ENCODE data around the gene SKIDA1. TPM values are rescaled to one million over a fixed set of nuclear protein-coding genes. Genes with fewer than 3 reads are reported as not detected.

The SKIDA1 gene
- total and polyA plus RNA-seq, 4 donors = 0.15 to 1.4 (median 0.99) TPM

GRCh38 chr10:21531164-21531563 is 5.7 kb upstream of the SKIDA1 start:
- no peaks in the 10 kb centered on the region for H3K27me3 ChIP-seq (ENCODE audit: control insufficient read depth in 1 of 2, insufficient read depth in 2 of 2, low read length in 1 of 2)
- WGBS, 2 donors = 85 to 90% methylated on average over 1 of the region's 1 CpG
- H3K9me3 ChIP-seq (ENCODE audit: control insufficient read depth, low read length) = no peaks in the 10 kb centered on the region
- intact Hi-C loops (cut with DNase I) = no loop called here
- no peak overlapping the region for H3K4me3 ChIP-seq (ENCODE audit: low read length in 2 of 2)
- DNase-seq (no peak), ATAC-seq (ENCODE audit: low FRiP score) (no peak)
- H3K36me3 ChIP-seq (ENCODE audit: control insufficient read depth in 1 of 2, insufficient read depth in 2 of 2, low read length in 1 of 2) = no peaks in the 10 kb centered on the region
- no peaks in the 10 kb centered on the region for H3K4me1 ChIP-seq (ENCODE audit: control insufficient read depth in 1 of 2, insufficient read depth in 2 of 2, low read length in 2 of 2)
- no peak overlapping the region for H3K27ac ChIP-seq (ENCODE audit: low read depth in 1 of 2, low read length in 2 of 2)

- no peaks in the 10 kb centered on the region for H3K4me1 ChIP-seq (ENCODE audit: control insufficient read depth in 1 of 2, insufficient read depth in 2 of 2, low read length in 2 of 2)
- no peaks in the 10 kb centered on the region for H3K9me3 ChIP-seq (ENCODE audit: control insufficient read depth, low read length)
- H3K4me3 ChIP-seq (ENCODE audit: low read length in 2 of 2) = no peak overlapping the region
- ATAC-seq (ENCODE audit: low FRiP score) (no peak), DNase-seq (no peak)
- no peaks in the 10 kb centered on the region for H3K27me3 ChIP-seq (ENCODE audit: control insufficient read depth in 1 of 2, insufficient read depth in 2 of 2, low read length in 1 of 2)
- intact Hi-C loops (cut with DNase I) = no loop called here
- WGBS, 2 donors = 0 to 1% methylated on average over 1 of the region's 1 CpG
- H3K36me3 ChIP-seq (ENCODE audit: control insufficient read depth in 1 of 2, insufficient read depth in 2 of 2, low read length in 1 of 2) = no peaks in the 10 kb centered on the region
- H3K27ac ChIP-seq (ENCODE audit: low read depth in 1 of 2, low read length in 2 of 2) = no peak overlapping the region
Observed at GRCh38 chr10:21530641-21531040, 5.2 kb upstream of the SKIDA1 start.

GRCh38 chr10:21530168-21530567 is 4.7 kb upstream of the SKIDA1 start:
- 95 to 96% methylated on average over 1 of the region's 1 CpG for WGBS, 2 donors
- H3K27ac ChIP-seq (ENCODE audit: low read depth in 1 of 2, low read length in 2 of 2) = no peak overlapping the region
- intact Hi-C loops (cut with DNase I) = no loop called here

GRCh38 chr10:21529032-21529910 is 3.8 kb upstream of the SKIDA1 start:
- H3K36me3 ChIP-seq (ENCODE audit: control insufficient read depth in 1 of 2, insufficient read depth in 2 of 2, low read length in 1 of 2) = no peaks in the 10 kb centered on the region
- H3K9me3 ChIP-seq (ENCODE audit: control insufficient read depth, low read length) = no peaks in the 10 kb centered on the region
- no peak overlapping the region for H3K4me3 ChIP-seq (ENCODE audit: low read length in 2 of 2)
- H3K27me3 ChIP-seq (ENCODE audit: control insufficient read depth in 1 of 2, insufficient read depth in 2 of 2, low read length in 1 of 2) = no peaks in the 10 kb centered on the region
- DNase-seq = no peak
- H3K27ac ChIP-seq (ENCODE audit: low read depth in 1 of 2, low read length in 2 of 2) = no peak overlapping the region
- no peaks in the 10 kb centered on the region for H3K4me1 ChIP-seq (ENCODE audit: control insufficient read depth in 1 of 2, insufficient read depth in 2 of 2, low read length in 2 of 2)
- no peak for ATAC-seq (ENCODE audit: low FRiP score)
- 93 to 96% methylated on average over 9 of the region's 9 CpGs for WGBS, 2 donors
- intact Hi-C loops (cut with DNase I) = loop anchor here (10.0 kb wide), 2 partner anchors 796 to 1964 kb away; partner anchors contain the start of gene BMI1 (in 1 of the 2)

More at GRCh38 chr10:21530168-21530567, 4.7 kb upstream of the SKIDA1 start:
- Histone ChIP-seq H3K9me3 (ENCODE audit: control insufficient read depth, low read length) (no peaks in the 10 kb centered on the region), H3K36me3 (ENCODE audit: control insufficient read depth in 1 of 2, insufficient read depth in 2 of 2, low read length in 1 of 2) (no peaks in the 10 kb centered on the region), H3K27me3 (ENCODE audit: control insufficient read depth in 1 of 2, insufficient read depth in 2 of 2, low read length in 1 of 2) (no peaks in the 10 kb centered on the region), H3K4me3 (ENCODE audit: low read length in 2 of 2) (no peak overlapping the region), H3K4me1 (ENCODE audit: control insufficient read depth in 1 of 2, insufficient read depth in 2 of 2, low read length in 2 of 2) (no peaks in the 10 kb centered on the region)
- DNase-seq = no peak
- no peak for ATAC-seq (ENCODE audit: low FRiP score)

GRCh38 chr10:21528236-21529031 is 3.0 kb upstream of the SKIDA1 start:
- no peak overlapping the region for H3K27ac ChIP-seq (ENCODE audit: low read depth in 1 of 2, low read length in 2 of 2)
- H3K27me3 ChIP-seq (ENCODE audit: control insufficient read depth in 1 of 2, insufficient read depth in 2 of 2, low read length in 1 of 2) = no peaks in the 10 kb centered on the region
- no peaks in the 10 kb centered on the region for H3K4me1 ChIP-seq (ENCODE audit: control insufficient read depth in 1 of 2, insufficient read depth in 2 of 2, low read length in 2 of 2)
- 85 to 86% methylated on average over 8 of the region's 8 CpGs for WGBS, 2 donors
- H3K36me3 ChIP-seq (ENCODE audit: control insufficient read depth in 1 of 2, insufficient read depth in 2 of 2, low read length in 1 of 2) = no peaks in the 10 kb centered on the region
- H3K4me3 ChIP-seq (ENCODE audit: low read length in 2 of 2) = peak overlapping the region in 1 of 2 donors; percentile 61
- H3K9me3 ChIP-seq (ENCODE audit: control insufficient read depth, low read length) = no peaks in the 10 kb centered on the region
- no peak for ATAC-seq (ENCODE audit: low FRiP score)
- intact Hi-C loops (cut with DNase I) = loop anchor here (10.0 kb wide), 2 partner anchors 796 to 1964 kb away; partner anchors contain the start of gene BMI1 (in 1 of the 2)
- no peak for DNase-seq

GRCh38 chr10:21527598-21528235 is 2.2 kb upstream of the SKIDA1 start:
- Histone ChIP-seq H3K36me3 (ENCODE audit: control insufficient read depth in 1 of 2, insufficient read depth in 2 of 2, low read length in 1 of 2) (no peaks in the 10 kb centered on the region), H3K27me3 (ENCODE audit: control insufficient read depth in 1 of 2, insufficient read depth in 2 of 2, low read length in 1 of 2) (no peaks in the 10 kb centered on the region), H3K9me3 (ENCODE audit: control insufficient read depth, low read length) (no peaks in the 10 kb centered on the region), H3K27ac (ENCODE audit: low read depth in 1 of 2, low read length in 2 of 2) (peak overlapping the region; percentile 73 to 93), H3K4me1 (ENCODE audit: control insufficient read depth in 1 of 2, insufficient read depth in 2 of 2, low read length in 2 of 2) (no peaks in the 10 kb centered on the region), H3K4me3 (ENCODE audit: low read length in 2 of 2) (peak overlapping the region; percentile 61 to 62)
- DNase-seq = no peak
- WGBS, 2 donors = 30 to 32% methylated on average over 18 of the region's 18 CpGs
- ATAC-seq (ENCODE audit: low FRiP score) = no peak
- intact Hi-C loops (cut with DNase I) = loop anchor here (10.0 kb wide), 2 partner anchors 797 to 1963 kb away; partner anchors contain the start of gene BMI1 (in 1 of the 2)

- DNase-seq (peak; percentile 85 to 91), ATAC-seq (ENCODE audit: low FRiP score) (peak; percentile 77)
- H3K4me1 ChIP-seq (ENCODE audit: control insufficient read depth in 1 of 2, insufficient read depth in 2 of 2, low read length in 2 of 2) = no peaks in the 10 kb centered on the region
- WGBS, 2 donors = 1% methylated on average over 30 to 68 of the region's 68 CpGs
- intact Hi-C loops (cut with DNase I) = loop anchor here (10.0 kb wide), 2 partner anchors 798 to 1962 kb away; partner anchors contain the start of gene BMI1 (in 1 of the 2)
- H3K27me3 ChIP-seq (ENCODE audit: control insufficient read depth in 1 of 2, insufficient read depth in 2 of 2, low read length in 1 of 2) = no peaks in the 10 kb centered on the region
- peak overlapping the region; percentile 86 to 93 for H3K27ac ChIP-seq (ENCODE audit: low read depth in 1 of 2, low read length in 2 of 2)
- H3K36me3 ChIP-seq (ENCODE audit: control insufficient read depth in 1 of 2, insufficient read depth in 2 of 2, low read length in 1 of 2) = no peaks in the 10 kb centered on the region
- H3K4me3 ChIP-seq (ENCODE audit: low read length in 2 of 2) = peak overlapping the region; percentile 61 to 62
- no peaks in the 10 kb centered on the region for H3K9me3 ChIP-seq (ENCODE audit: control insufficient read depth, low read length)
Observed at GRCh38 chr10:21526860-21527597, 1.5 kb upstream of the SKIDA1 start.

Data from aorta (tissue), 5 donors.